ENCODE measurements around the gene POLR3E.

GRCh38 chr16:22375963-22376640, 78.9 kb downstream of the POLR3E start:
- TF ChIP-seq CTCF (IDR thresholded peaks at IDR 0.05) (no peak), ZFX (IDR thresholded peaks at IDR 0.05; ENCODE audit: borderline replicate concordance) (no peak)

Measured in 22Rv1 (cell line).